GM12878 (cell line): ENCODE results near the gene SLC39A11. TPM values are rescaled to one million over a fixed set of nuclear protein-coding genes. Genes with fewer than 3 reads are reported as not detected.
"Not testable (repeated sequence)": the region's sequence is repeated elsewhere in the genome, so short reads cannot be mapped to it uniquely, and the experiment has no call there.

ENCODE experiments used
- ATAC-seq: fragments of 200-7000 bp; cut with Tn5 transposase; 3 replicates; pipeline ENCODE4 v1.9.1; 2020; ENCODE audit warnings: mild to moderate bottlenecking, moderate library complexity
- BruUV-seq: library from RNA; stranded (reverse); fragments of 400-500 nt; replicated peaks from 2 replicates; lab custom pipeline; 2021; lab: Mats Ljungman, UMichigan
- CTCF ChIA-PET: fragments of 300-600 bp; sonication (Branson Sonifier 250); formaldehyde crosslinking; extraction: SDS; loops from one replicate; lab custom pipeline; 2021; ENCODE audit warnings: inconsistent platforms; lab: Yijun Ruan, JAX
- POLR2A ChIA-PET: fragments of 350-600 bp; formaldehyde crosslinking; extraction: SDS; loops from one replicate; lab custom pipeline; 2021; ENCODE audit warnings: inconsistent platforms; lab: Charles Lee
- RAD21 ChIA-PET: fragments of 300-600 bp; sonication (Branson Sonifier 250); formaldehyde crosslinking; loops from one replicate; lab custom pipeline; 2023; ENCODE audit warnings: antibody characterized with exemption; ENCODE audit not compliant: unreplicated experiment; lab: Charles Lee
- SMC1A ChIA-PET: fragments of 300-600 bp; sonication (Branson Sonifier 250); formaldehyde crosslinking; loops from one replicate; lab custom pipeline; 2023; ENCODE audit not compliant: unreplicated experiment, uncharacterized antibody; lab: Charles Lee
- DNase-seq: peaks from one replicate; pipeline ENCODE4 v3.0.0-alpha.2; 2011; ENCODE audit warnings: low read depth, low spot score
- FAIRE-seq: peaks from 3 replicates; lab custom pipeline; 2011; peaks lifted over from hg19 to GRCh38; lab: Jason Lieb, UNC
- H2AFZ ChIP-seq: 2 replicates; pipeline ENCODE4 v1.6.0; 2011; ENCODE audit warnings: low read depth, low read length, control low read depth; ENCODE audit not compliant: control insufficient read depth
- H3K27ac ChIP-seq: 2 replicates; pipeline ENCODE4 v1.5.1; 2011; ENCODE audit warnings: control low read depth; ENCODE audit not compliant: control insufficient read depth, insufficient read depth
- H3K27me3 ChIP-seq, 2 experiments: replicated peaks in 1 of 2; 2 replicates each; pipeline versions ENCODE4 v1.6.0 to v1.6.1; 2011; ENCODE audit warnings: low read length in 1 of 2; ENCODE audit not compliant: control insufficient read depth in 2 of 2, insufficient read depth in 2 of 2
- H3K36me3 ChIP-seq, 2 experiments: 2 replicates each; pipeline ENCODE4 v1.5.1; 2011; ENCODE audit warnings: low read length in 1 of 2; ENCODE audit not compliant: control insufficient read depth in 2 of 2, insufficient read depth in 2 of 2
- H3K4me1 ChIP-seq: 2 replicates; pipeline ENCODE4 v1.6.1; 2011; ENCODE audit warnings: mild to moderate bottlenecking, low read length, moderate library complexity, mixed read lengths; ENCODE audit not compliant: control insufficient read depth, insufficient read depth
- H3K4me2 ChIP-seq: 2 replicates; pipeline ENCODE4 v1.6.0; 2011; ENCODE audit warnings: control low read depth; ENCODE audit not compliant: control insufficient read depth, insufficient read depth
- H3K4me3 ChIP-seq: fragments of 200-600 bp; sonication (generic); 2 replicates; pipeline ENCODE4 v1.5.1; 2016
- H3K79me2 ChIP-seq: 2 replicates; pipeline ENCODE4 v1.6.0; 2011; ENCODE audit warnings: low read length; ENCODE audit not compliant: control insufficient read depth, insufficient read depth
- H3K9ac ChIP-seq: 2 replicates; pipeline ENCODE4 v1.8.0; 2011; ENCODE audit warnings: low read length, control low read depth, mixed read lengths; ENCODE audit not compliant: control insufficient read depth, insufficient read depth
- H3K9me3 ChIP-seq: replicated peaks from 3 replicates; pipeline ENCODE4 v1.5.1; 2011; ENCODE audit warnings: mild to moderate bottlenecking, low read length; ENCODE audit not compliant: control insufficient read depth, insufficient read depth
- H4K20me1 ChIP-seq: 2 replicates; pipeline ENCODE4 v1.6.0; 2011; ENCODE audit not compliant: control insufficient read depth, insufficient read depth
- PBX3 ChIP-seq: IDR thresholded peaks from 2 replicates; pipeline ENCODE4 v1.6.1; 2011; ENCODE audit warnings: mild to moderate bottlenecking, low read depth, low read length, moderate library complexity; ENCODE audit not compliant: insufficient replicate concordance
- SPI1 ChIP-seq: IDR thresholded peaks from 2 replicates; pipeline ENCODE4 v1.6.1; 2011; ENCODE audit warnings: low read depth, mild to moderate bottlenecking, low read length, moderate library complexity, borderline replicate concordance; ENCODE audit not compliant: insufficient read depth
- WGBS: methylation state at CpG from one replicate; pipeline ENCODE4 v1.1.6; 2016; ENCODE audit warnings: low lambda C conversion rate; ENCODE audit not compliant: insufficient replicate concordance, insufficient coverage; ENCODE audit errors: missing lambda C conversion rate; 5-methylcytosine and 5-hydroxymethylcytosine counted together
- in situ Hi-C: fragments of 300-500 bp; cut with MboI; formaldehyde crosslinking; loops from 9 replicates; pipeline ENCODE4 v1.14.3; 2018; ENCODE audit warnings: mixed read lengths
- intact Hi-C: fragments of 100-400 bp; cut with micrococcal nuclease; formaldehyde crosslinking; loops from one replicate; pipeline ENCODE4 v1.14.2; 2022; ENCODE audit not compliant: unreplicated experiment
- polyA plus RNA-seq, 11 experiments: library from polyadenylated mRNA; depleted of rRNA in 4 of 11; unstranded in 6 of 11; stranded (reverse) in 5 of 11; fragments of >200 nt; fragmentation: Nextera tagmentation in 4 of 11; fragmentation: Illumina TruSeq in 1 of 11; extraction: Ambion mirVana in 4 of 11; extraction: Trizol in 1 of 11; gene quantifications; 1 replicate in 1 of 11; 2 replicates in 10 of 11; pipeline versions ENCODE4 v1.2.1 to v1.2.3, GENCODE V29; 2011 to 2016; ENCODE audit warnings: inconsistent platforms in 2 of 11, missing spikeins in 2 of 11, low read depth in 1 of 11
- total RNA-seq, 4 experiments: library from RNA; depleted of rRNA in 3 of 4; stranded (reverse); fragments of >200 nt in 3 of 4; fragmentation: Illumina TruSeq in 1 of 4; extraction: Trizol in 1 of 4; gene quantifications; 2 replicates each; pipeline versions ENCODE4 v1.2.1 to v1.2.3, GENCODE V29; 2013 to 2021

The SLC39A11 gene
- total and polyA plus RNA-seq, 10 of the 15 experiments (the other 5 are each of a cell fraction or from before 2014, with no cell fraction given) = 8.6 to 23.8 (median 14.0) TPM

GRCh38 chr17:72710202-72710601, 382.3 kb downstream of the SLC39A11 start:
- no peaks in the 10 kb centered on the region for H3K9me3 ChIP-seq
- in situ Hi-C loops = no loop called here
- ChIA-PET RAD21 (interaction anchor here (0.9 to 1.8 kb wide), 2 partner anchors 17 to 154 kb away, joined by 3 to 5 read pairs; no protein-coding TSS in a partner anchor), CTCF (interaction anchor here (0.9 to 4.9 kb wide), 2 partner anchors 10 to 16 kb away, joined by 5 to 48 read pairs; no protein-coding TSS in a partner anchor), POLR2A (interaction anchor here (0.7 kb wide), 1 partner anchor 667 kb away, joined by 5 read pairs; no protein-coding TSS in a partner anchor), SMC1A (interaction anchor here (2.1 kb wide), 1 partner anchor 96 kb away, joined by 8 read pairs; no protein-coding TSS in a partner anchor)
- DNase-seq = no peak
- H3K9ac ChIP-seq = no peak overlapping the region
- no peak for TF ChIP-seq PBX3
- TF ChIP-seq SPI1 = peak; percentile 41; the same call in 1 of the 2 replicates
- H3K4me3 ChIP-seq = no peak overlapping the region
- BruUV-seq = no TSS peak
- intact Hi-C loops = no loop called here
- no peaks in the 10 kb centered on the region for H3K27me3 ChIP-seq
- no peaks in the 10 kb centered on the region for H3K36me3 ChIP-seq
- peaks cover 10% of the 10 kb centered on the region; the same call in 1 of the 2 replicates for H3K4me1 ChIP-seq
- no peak overlapping the region for H2AFZ ChIP-seq
- no peaks in the 10 kb centered on the region for H3K79me2 ChIP-seq
- no peak overlapping the region for H3K27ac ChIP-seq
- H4K20me1 ChIP-seq = no peaks in the 10 kb centered on the region
- no peak for FAIRE-seq
- H3K4me2 ChIP-seq = no peak overlapping the region
- ATAC-seq = peak; percentile 23; the same call in 1 of the 3 replicates

- POLR2A ChIA-PET = not testable (repeated sequence)
Observed at GRCh38 chr17:72708682-72709081, 383.8 kb downstream of the SLC39A11 start.

More at GRCh38 chr17:72708682-72709081, 383.8 kb downstream of the SLC39A11 start:
- H3K4me3 ChIP-seq, H3K27ac ChIP-seq, in situ Hi-C loops, H2AFZ ChIP-seq, DNase-seq, H3K79me2 ChIP-seq, H3K36me3 ChIP-seq, H3K27me3 ChIP-seq, H3K9me3 ChIP-seq, intact Hi-C loops, H4K20me1 ChIP-seq, H3K4me2 ChIP-seq, ATAC-seq, FAIRE-seq, H3K9ac ChIP-seq, BruUV-seq: not testable (repeated sequence)
- ChIA-PET SMC1A (interaction anchor here (2.1 kb wide), 1 partner anchor 94 kb away, joined by 8 read pairs; no protein-coding TSS in a partner anchor), CTCF (interaction anchor here (1.2 kb wide), 2 partner anchors 18 to 152 kb away, joined by 3 to 7 read pairs; no protein-coding TSS in a partner anchor), RAD21 (interaction anchor here (1.8 kb wide), 1 partner anchor 18 kb away, joined by 5 read pairs; no protein-coding TSS in a partner anchor)
- WGBS = 97% methylated on average over 3 of the region's 9 CpGs
- H3K4me1 ChIP-seq = peaks cover 10% of the 10 kb centered on the region; the same call in 1 of the 2 replicates
